Iris pigment epithelial cell (primary cell): ENCODE results near the gene HGS.

ENCODE experiments used
- DNase-seq: peaks from one replicate; pipeline ENCODE4 v3.0.0-alpha.2; 2011; ENCODE audit warnings: low read depth

Gene HGS

DNA sequence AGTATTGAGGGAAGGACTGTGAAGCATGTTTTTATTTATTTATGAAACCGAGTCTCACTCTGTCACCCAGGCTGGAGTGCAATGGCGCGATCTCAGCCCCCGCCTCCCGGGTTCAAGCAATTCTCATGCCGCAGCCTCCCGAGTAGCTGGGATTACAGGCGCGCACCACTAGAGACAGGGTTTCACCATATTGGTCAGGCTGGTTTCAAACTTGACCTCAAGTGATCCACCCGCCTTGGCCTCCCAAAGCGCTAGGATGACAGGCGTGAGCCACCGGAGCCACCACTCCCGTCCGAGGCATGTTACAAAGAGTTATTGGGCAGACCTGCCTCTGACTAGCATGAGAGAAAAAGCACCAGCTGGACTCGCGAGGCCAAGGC lies 22.4 kb downstream of the HGS start:
- no peak for DNase-seq

DNA sequence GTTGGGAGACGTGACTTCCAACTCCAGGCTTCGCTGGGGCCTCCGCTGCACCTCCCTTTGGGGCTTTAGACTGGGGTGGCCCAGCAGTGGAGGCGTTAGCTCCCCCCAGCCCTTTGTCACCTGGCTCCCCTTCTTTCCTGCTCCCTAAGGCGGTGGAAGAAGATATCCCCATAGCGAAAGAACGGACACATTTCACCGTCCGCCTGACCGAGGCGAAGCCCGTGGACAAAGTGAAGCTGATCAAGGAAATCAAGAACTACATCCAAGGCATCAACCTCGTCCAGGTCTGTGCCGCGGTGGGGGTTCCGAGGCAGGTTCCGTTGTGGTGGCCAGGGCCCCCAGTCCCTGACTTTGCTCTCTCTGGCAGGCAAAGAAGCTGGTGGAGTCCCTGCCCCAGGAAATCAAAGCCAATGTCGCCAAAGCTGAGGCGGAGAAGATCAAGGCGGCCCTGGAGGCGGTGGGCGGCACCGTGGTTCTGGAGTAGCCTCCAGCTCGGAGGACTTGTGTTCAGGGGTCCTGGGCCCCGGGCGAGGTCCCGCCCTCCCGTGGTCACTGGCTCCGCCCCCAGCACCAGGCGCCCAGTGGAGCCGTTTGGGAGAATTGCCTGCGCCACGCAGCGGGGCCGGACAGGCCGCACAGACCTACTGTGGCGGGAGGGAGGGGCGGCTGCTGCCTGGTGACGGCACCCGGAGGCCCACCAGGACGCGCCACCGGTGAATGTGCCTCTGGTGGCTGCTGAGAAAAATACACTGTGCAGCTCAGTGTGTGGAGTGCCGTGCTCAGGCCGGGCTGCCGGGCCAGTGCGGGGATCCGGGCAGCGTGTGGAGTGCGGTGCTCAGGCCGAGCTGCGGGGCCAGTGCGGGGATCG lies 23.2 kb downstream of the HGS start:
- DNase-seq, result no peak

DNA sequence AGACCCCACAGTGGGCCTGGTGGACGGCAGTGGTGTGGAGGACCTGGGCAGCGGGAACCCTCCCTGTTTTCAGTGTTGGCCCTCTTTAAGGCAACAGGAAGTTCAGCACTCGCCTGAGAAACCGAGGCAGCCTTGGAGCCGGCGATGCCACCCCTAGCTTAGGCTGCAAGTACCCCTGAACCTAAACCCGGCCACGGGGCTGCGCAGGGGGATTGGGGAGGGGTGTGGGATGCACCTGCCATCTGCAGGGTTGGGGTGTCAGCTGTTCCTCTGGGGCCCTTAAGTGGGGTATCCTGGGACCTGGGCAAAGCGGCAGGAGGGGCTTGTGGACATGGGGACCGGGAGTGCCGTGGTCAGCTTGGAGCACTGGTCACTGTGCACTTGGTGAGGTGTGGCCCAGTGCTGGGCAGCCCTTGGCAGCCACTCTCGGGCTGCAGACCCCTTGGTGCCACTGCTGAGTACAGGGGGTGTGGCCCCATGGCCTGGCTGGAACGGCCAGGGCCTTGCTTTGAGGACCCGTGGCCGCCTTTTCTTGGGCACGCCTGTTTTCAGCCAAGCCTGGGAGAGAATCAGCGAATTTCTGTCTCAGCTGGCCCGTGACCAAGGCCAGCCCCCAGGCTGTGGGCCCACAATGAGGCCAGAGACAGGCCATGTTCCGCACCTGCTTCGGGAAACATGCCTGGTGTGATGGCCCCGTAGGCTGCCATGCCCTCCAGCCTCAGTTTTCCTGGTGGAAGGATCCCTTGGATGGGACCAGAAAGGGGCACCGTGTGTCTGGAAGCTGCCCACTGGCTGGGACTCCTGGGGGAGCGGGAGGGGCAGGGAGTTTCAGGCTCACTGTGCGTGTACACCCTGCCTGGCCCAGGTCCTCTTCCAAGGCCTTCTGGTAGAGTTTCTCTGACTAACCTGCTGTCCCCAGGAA lies 24.2 kb downstream of the HGS start:
- no peak for DNase-seq

DNA sequence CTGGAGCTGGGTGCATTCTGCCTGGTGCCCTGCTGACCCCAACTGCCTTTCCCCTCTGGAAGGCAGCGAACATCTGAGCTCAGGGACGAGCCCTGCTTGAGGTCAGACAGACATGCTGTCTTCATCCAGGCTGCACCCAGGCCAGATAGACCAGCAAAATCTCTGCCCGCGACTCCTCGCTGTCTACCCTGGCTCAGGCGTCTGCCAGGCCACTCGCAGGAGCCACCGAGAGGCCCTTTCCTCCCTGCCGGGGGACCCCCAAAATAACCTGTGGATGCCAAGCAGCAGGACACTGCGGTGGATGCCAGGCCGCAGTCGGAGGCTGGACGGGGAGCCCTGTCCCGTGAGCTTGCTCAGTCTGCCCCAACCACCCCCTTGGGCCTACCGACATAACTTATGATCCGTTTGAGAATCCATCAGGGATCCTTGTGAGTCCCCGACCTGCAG lies 25.0 kb downstream of the HGS start:
- no peak for DNase-seq

DNA sequence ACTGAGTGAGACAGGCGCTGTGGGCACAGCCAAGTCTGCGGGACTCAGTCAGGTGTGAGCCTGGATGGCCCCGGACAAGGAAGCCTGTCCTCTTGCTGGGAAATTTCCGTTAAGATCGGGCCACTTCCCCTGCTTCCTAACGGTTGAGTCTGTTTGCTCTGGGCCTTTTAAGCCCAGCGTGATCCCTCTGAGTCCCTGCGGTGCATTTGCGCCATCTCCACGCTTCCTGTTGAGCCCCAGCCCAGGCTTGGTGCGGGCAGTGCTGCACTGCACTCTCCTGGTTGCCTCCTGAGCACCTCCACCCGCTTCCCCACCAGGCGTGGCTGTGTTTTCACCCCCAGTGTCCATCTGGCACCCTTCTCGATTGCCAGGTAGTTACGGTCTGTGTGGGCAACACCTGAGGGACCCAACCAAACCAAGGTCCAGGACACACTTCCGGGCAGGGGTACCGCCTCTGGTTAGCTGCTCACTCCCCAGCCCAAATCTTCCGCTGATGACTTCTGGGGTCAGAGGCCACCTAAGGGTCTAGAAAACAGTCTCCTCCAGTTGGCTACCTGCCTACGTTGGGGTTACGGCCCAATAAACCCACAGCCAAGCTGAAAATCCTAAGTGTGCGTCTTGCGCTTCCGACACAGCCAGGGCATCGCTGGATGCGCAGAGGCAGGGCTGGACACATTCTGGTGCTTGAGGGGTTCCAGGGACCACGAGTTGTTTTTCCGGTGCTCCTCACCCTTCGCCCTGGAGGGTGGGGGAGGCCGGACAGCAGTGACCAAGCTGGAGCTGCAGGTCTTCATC lies 26.9 kb downstream of the HGS start:
- DNase-seq, result peak; percentile 53

DNA sequence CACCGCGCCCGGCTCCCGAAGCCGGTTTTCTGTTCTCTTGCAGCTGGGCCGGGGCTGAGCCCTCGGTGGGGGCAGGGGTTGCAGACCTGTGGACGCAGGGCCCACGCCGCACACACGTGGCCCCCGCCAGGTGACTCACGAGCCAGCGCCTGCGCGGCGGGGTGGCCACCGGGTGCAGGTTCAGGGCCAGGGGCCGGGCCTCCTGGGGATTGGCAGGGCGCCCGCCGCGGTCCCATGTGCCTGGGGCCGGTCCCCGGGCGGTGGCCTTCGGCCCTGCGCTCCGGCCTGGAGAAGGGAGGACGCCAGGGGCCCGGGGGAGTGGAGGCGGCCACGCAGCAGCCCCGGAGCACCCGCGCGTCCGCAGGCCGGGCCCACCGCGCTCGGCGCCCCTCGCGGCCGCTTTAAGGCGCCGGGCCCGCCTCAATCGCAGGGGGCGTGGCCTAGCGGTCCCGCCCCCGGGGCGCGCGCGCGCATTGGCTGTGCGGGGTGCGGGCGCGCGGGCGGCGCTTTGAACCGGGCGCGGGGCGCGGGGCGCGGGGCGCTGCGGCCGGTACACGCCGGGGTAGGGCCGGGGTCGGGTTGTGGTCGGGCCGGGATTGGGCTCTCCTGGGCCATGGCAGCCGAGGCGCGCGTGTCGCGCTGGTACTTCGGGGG lies 28.1 kb downstream of the HGS start, which contains the start of gene SLC25A10:
SLC25A10 (plus strand) TSS at position 471 of the 654 bp plus-strand sequence; CDS start at position 614, 143 bp downstream.
- DNase-seq, result peak; percentile 74

DNA sequence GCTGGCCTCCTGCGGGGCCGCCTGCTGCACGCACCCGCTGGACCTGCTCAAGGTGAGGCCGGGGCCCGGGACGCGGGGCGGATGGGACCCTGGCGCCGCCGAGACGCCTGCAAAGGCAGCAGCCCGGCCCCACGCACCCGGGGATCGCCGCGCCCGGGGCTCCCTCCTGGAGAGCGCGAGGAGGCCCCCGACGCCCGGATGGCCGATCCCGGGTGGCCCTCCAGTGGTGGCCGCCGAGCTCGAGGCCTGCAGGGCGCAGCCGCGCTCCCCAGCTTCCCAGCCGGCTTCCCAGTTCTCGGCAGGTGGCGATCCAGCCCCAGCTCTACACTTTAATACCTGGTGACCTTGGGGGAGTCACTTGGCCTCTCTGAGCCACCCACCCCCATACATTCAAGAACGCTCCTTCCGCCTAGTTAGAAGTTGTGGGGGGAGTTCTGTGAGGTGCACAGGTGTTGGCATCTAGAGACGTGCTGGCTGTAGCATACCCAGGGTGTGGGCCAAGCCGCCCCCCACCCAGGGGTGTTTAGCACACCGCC lies 28.7 kb downstream of the HGS start:
- DNase-seq, result peak; percentile 32

DNA sequence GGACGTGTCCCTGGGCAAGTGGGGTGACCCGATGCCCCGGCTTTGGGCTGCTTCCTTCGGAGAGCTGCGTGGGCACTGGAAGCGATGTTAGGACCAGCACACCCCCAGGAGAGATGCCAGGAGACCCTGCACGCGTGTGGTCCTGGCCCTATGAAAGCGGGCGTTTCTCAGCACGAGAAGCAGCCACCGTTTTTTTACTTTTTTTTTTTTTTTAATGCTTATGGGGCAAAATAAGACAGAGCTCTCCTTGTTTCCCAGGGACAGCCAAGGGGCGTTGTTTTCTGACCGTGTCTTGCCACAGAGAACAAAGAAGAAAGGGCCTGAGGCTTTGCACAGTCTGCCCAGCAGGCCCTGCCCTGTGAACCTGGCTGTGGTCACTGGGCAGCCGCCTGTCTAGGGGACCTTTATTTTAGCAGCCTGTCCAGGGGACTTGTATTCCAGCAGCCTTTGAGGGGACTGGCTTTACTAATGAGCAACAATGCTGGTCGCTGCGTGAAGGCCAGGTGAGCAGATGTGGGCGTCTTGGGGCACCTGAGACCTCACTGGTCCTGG lies 29.3 kb downstream of the HGS start:
- no peak for DNase-seq

DNA sequence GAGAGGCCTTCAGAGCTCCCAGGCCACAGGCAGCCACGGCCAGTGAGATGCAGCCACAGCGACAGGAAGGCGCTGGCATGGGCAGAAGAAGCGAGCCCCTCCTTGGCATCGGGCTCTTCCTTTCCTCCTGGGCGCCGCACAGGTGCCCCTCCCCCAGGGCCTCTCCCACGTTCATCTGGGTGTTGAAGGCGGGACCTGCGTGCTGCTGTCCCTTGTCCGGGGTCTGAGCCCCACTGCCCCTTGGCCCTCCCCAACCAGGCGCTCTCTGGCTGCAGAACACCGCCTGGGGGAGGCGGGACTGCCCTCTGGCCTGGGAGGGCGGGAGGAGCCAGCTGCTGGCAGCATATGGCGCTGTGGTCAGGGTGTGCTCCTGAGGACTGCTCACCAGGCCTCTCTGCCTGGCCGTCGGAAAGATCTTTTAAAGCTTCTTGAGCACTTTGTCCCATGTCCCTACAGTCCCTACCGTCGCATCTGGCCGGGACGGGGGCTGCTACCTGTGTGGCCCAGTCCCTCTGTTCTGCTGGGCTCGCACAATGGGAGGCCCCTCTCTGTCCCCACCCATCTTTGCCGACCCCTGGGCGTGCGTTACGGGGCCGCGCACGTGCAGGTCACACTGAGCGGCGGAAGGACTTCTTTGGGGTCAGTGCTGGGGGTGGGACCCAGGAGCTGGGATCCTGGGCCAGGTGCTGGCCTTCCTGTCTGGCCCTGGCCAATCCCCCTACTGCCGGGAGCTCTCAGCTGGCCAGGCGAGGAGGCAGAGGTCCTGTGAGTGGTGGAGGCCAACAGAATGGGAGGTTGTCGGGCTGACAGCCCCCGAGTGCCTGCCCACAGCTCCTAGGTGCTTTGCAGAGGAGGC lies 30.0 kb downstream of the HGS start:
- DNase-seq, result no peak

DNA sequence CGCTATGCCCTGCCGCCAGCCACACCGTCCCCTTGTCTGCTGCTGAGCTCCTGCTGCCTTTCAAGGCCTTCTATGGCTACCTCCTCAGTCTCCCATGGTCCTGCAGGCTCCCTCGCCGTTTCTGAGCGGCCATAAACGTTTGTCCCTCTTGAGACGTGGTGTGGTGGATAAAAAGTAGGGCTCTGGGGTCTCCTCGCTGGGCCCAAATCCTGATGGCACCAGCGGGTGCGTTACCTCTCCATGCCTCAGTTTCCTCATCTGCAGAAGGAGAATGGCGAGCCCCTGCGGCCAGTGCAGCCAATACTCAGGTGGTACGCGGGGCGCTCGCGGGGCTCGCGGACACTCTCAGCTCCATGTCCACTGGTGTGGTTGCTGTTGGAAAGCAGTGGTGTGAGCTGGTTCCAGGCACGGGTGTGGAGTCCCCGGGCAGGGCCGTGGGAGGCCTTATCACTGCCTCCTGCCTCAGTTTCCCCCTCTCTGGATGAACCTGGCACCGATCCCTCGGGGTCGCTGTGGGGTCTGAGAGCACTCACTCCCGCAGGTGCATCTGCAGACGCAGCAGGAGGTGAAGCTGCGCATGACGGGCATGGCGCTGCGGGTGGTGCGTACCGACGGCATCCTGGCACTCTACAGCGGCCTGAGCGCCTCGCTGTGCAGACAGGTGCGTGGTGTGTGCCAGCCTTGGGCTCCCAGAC lies 30.7 kb downstream of the HGS start:
- DNase-seq, result no peak

DNA sequence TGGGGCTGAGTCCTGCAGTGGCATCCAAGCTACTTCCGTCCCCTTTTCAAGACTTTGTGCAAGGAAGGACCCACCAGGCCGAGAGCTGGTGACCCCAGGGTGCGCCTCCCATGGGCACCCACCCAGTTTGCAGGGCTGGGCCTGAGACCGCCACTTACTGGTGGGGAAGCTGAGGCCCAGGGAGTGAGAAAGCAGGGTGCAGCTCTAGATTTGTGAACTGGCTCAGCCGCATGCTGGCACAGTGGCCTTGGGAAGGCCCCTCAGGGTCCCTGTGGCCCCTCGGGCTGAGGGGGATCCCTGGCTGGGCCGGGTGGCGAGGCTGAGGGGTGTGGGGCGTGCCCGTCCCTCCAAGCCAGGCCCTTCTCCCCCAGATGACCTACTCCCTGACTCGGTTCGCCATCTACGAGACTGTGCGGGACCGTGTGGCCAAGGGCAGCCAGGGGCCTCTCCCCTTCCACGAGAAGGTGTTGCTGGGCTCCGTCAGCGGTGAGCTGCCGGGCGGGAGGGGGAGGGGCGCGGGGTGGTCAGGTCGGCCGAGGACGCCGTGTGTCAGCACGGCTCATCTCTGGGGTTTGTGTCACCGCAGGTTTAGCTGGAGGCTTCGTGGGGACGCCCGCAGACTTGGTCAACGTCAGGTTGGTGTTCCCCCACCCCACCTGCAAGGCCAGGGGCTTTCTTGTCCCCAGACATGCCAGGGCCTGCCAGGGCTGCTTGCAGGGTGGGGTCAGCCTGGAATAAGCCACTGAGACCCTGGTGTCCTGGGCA lies 31.5 kb downstream of the HGS start:
- DNase-seq, result no peak

DNA sequence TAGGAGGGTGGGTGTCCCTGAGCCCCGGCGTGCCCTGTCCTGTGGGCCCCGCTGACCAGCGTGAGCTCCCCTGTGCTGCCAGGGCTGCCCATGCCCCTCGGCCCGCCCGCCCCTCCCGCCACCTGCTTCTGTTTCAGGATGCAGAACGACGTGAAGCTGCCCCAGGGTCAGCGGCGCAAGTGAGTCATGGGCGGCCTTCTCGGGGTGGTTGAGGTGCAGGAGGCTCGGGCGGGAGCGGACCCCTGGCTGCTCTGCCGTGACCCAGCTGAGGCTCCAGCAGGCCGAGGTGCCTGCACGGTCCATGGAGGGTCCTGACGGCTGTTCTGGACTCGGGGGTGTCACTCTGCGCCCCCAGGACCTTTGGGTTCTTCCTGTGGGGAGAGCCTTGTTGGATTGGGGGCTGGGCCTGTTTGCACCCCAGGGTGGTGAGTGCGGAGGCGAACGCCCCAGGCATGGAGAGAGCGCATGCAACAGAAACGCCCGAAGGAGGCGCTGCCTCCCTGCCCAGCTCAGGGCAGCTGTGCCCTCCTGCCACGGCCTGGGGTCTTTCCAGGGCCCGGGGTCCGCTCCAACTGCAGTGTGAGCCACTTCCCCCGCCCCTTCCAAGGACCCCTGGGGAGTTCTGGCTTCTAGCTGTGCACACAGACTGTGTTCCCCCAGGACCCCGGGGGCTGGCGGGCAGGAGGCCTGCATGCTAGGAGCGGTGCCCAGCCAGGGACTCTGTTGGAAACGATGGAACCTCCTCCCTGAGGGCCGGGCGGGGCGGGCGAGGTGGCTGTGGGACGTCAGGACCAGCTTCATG lies 32.3 kb downstream of the HGS start:
- DNase-seq, result no peak

DNA sequence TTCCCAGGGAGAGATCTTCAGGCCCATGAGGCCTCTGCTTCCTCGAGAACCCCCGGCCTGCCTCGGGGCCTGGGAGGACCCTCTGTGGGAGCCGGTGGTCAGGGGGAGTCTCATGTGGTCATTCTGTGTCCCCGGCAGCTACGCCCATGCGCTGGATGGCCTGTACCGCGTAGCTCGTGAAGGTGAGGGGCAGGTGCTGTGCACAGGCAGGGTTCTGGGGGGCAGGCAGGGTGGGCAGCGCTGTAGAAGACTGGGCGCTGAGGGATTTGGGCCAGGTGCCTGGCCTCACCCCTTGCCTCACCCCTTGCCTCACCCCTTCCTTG lies 32.8 kb downstream of the HGS start:
- no peak for DNase-seq

DNA sequence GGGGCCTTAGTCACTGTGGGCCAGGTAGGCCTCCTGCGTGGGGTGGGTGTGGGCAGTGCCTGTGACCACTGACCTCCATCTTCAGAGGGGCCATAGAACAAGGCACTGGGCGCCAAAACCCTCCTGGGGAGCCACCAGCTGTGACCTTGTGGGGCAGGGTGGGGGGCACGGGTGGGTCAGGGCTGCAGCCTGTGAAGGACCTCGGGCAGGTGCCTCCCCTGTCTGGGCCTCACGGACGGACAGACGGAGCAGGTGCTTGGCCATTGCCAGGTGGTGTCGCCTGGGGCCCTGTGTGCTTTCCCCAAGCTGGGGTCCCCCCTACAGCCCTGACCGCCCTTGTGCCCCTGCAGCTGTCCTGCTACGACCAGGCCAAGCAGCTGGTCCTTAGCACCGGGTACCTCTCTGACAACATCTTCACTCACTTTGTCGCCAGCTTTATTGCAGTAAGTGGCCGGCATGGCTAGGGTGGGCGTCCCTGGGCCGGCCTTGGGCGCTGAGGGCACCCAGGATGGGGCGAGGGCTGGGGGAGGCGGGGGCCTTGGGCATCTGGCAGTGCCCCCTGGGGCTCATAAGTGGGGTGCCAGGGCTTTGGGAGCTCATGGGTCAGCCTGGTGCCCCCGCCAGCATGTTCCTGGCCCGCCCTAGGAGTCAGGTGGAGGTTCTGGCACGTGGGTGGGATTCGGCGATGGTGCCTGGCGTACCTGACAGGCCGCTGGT lies 33.4 kb downstream of the HGS start:
- DNase-seq, result no peak

DNA sequence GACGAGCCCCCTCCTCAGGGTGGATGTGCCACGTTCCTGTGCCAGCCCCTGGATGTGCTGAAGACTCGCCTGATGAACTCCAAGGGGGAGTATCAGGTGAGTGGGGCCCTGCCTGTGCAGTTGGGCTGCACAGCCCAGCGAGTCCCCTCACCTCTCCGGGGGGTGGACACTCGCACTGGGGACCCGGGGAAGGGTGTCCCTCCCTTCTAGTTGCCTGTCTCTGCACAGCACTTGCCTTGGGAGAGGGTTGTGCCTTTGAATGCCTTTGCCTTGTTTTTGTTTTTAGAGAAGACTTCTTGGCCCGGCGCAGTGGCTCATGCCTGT lies 33.9 kb downstream of the HGS start:
- no peak for DNase-seq

DNA sequence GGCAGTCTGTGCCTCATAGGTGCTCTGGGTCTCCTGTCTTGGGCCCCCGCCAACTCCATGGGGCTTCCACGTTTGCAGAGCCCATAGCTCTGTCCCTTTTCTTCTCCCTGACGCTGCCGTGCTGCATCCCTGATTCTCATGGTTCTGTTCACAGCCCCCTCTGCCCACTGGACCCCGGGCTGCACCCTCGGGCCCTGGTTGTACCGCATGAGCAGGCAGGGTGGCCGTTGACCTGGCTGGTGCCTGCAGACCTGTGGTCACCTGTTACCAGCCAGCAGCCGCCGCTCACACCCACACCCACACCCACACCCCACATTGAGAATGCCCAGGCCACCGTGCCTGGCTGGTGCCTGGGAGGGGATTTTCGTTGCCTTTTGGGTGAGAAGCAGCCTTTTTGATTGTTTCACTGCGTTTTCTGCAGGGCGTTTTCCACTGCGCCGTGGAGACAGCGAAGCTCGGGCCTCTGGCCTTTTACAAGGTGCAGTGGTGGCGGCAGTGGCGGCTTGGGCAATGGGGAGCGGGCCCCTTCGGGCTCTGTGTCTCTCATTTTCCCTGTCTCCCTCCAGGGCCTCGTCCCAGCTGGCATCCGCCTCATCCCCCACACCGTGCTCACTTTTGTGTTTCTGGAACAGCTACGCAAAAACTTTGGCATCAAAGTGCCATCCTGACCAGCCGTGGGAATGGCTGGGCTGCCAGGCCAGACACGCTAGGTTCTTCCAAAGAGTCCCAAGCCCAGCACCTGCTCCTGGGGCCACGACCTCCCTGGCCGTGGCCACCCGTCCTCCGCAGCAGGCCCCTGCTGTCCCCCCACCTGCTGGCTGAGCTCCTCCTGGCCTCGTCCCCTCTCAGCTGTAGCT lies 35.8 kb downstream of the HGS start:
- no peak for DNase-seq
